HCT116 (cell line): ENCODE data around the gene MINDY4. TPM values are rescaled to one million over a fixed set of nuclear protein-coding genes. Genes with fewer than 3 reads are reported as not detected.

Source experiments
- total RNA-seq: library from RNA; stranded (reverse); gene quantifications from one replicate; pipeline ENCODE4 v1.2.1, GENCODE V29; 2021; ENCODE audit not compliant: unreplicated experiment

The MINDY4 gene
- total RNA-seq, 1 experiment from 2014 or later: 6.1 TPM

Other genes starting within 250 kb of the MINDY4 start
- 329 TPM for gene GARS1, start 176.5 kb upstream of the MINDY4 start, total RNA-seq
- not detected for gene CRHR2, start 89.0 kb upstream of the MINDY4 start, total RNA-seq
- 0.32 TPM for gene INMT, start 19.3 kb upstream of the MINDY4 start, total RNA-seq
- gene AQP1, start 140.4 kb downstream of the MINDY4 start, total RNA-seq: 2.0 TPM
- not detected for gene GHRHR, start 192.5 kb downstream of the MINDY4 start, total RNA-seq